GM18520 (cell line): ENCODE results near the gene WASF2.

Source experiments
- ATAC-seq: cut with Tn5 transposase; IDR thresholded peaks from one replicate; pipeline ENCODE4 v1.9.1; 2021; ENCODE audit not compliant: unreplicated experiment

WASF2 gene

GRCh38 chr1:27361553-27361952 is 128.4 kb downstream of the WASF2 start:
- ATAC-seq, result no peak

GRCh38 chr1:27361044-27361402 is 128.9 kb downstream of the WASF2 start:
- no peak for ATAC-seq

DNA sequence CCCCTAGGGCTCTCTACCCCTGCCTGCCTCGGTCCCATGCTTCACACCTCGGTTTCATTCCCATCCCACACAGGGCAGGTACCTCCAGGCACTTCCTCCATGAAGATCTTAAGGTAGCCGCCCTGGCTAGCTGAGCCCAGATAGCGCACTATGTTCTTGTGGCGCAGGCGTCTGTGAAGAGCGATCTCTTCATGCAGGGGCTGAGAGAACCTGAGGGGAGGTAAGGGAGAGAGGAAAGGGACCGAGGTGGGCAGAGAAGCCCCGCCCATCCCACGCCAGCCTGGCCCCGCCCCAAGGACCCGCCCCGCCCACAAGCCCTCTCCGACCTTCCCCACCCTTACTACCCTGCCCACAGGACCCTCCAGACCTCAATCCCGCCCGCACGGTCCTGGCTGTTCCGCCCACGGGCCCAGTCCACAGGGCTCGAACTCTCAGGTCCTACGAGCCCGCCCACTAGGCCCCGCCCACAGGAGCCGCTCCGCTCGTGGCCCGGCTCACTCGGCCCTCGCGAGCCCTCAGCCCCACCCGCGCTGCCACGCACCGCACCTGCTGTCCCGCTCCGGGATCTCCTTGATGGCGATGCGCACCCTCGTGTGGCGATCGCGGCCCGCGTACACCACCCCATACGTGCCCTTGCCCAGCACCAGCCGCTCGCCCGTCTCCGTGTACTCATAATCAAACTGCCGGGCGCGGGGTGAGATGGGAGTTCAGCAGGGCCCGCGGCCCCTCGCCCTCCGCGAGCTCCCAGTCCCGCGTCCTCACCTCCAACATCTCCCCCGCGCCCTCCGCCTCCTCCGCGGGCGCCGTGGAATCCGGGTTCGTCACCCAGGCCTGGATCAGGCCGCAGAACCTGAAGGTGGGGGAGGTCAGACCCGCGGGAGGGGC is 129.6 kb downstream of the WASF2 start:
- no peak for ATAC-seq

- ATAC-seq, result no peak
Measured at GRCh38 chr1:27359822-27360158, 130.2 kb downstream of the WASF2 start.

DNA sequence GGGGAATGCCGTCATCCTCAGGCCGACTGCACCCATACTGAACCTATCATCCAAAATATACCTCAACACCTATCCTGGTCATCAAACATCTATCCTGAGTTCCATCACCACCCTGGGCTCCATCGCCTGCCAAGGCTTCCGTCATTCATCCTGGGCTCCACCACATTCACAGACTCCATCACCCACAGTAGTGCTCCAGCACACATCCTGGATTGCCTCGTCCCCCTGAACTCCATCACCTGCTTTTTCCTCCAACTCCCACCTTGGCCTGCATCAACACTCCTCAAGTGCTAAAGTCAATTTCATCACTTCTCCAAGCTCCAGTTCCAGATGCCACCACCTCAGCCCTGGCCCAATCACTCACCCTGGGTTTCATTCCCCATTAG is 131.0 kb downstream of the WASF2 start:
- no peak for ATAC-seq

- ATAC-seq, result no peak
Measured at GRCh38 chr1:27358038-27358927, 131.7 kb downstream of the WASF2 start.

GRCh38 chr1:27357281-27358037 is 132.5 kb downstream of the WASF2 start:
- ATAC-seq, result no peak

DNA sequence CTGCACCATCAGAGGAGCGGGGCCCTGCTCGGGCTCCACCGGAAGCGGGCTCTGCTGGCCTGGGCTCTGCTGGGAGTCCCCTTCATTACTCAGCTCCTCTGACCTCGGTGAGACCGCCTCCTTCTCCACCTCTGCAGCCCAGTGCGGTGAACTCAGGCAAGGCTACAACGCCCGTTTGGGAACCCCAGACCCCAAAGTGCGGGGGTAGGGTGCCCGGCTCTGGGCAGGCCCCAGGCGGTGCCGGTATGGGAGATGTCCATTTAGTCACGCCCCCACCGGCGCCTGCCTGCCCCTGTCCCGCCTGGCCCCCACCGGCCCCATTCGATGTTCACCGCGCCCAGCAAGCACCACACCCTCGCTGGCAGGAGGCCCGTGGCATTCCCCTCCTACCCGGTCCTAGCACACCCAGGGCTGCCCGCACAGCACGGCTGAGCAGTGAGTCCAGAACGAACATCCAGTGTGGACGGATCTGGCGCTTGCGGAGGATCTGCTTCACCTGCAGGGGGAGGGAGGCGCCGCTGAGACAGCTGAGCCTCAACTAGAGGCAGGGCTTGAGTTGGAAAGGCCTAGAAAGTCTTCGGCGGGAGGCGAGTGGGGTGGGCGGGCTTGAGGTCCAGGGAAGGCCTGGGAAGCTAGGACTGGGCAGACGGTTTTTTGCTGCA is 133.2 kb downstream of the WASF2 start:
- ATAC-seq, result no peak

GRCh38 chr1:27356277-27356618 is 133.7 kb downstream of the WASF2 start:
- ATAC-seq, result no peak

DNA sequence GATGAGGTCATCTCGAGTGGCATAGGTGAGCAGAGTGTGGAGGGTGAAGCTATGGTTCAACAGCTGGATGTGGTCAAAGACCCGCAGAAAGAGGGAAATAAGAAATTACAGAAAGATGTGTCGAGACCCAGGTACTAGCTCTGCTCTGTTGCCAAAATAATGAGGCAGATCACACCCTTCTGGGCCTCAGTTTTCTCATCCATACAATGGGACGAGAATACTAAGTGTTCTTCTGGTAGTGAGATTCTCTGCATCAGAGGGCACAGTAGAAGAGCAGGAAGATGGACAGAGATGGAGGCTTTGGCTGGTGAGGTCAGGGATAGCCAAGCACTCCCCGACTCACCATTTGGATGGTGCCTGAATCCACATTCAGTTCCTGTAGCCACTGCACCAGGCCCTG is 134.3 kb downstream of the WASF2 start:
- no peak for ATAC-seq
